NCI-H2029 (cell line): ENCODE results near the gene TPGS2.
"Not testable (repeated sequence)": the region's sequence is repeated elsewhere in the genome, so short reads cannot be mapped to it uniquely, and the experiment has no call there.

ENCODE experiments used
- DNase-seq: peaks from one replicate; lab custom pipeline; 2025; lab: John Stamatoyannopoulos, UW

TPGS2 gene, protein sequence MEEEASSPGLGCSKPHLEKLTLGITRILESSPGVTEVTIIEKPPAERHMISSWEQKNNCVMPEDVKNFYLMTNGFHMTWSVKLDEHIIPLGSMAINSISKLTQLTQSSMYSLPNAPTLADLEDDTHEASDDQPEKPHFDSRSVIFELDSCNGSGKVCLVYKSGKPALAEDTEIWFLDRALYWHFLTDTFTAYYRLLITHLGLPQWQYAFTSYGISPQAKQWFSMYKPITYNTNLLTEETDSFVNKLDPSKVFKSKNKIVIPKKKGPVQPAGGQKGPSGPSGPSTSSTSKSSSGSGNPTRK

DNA sequence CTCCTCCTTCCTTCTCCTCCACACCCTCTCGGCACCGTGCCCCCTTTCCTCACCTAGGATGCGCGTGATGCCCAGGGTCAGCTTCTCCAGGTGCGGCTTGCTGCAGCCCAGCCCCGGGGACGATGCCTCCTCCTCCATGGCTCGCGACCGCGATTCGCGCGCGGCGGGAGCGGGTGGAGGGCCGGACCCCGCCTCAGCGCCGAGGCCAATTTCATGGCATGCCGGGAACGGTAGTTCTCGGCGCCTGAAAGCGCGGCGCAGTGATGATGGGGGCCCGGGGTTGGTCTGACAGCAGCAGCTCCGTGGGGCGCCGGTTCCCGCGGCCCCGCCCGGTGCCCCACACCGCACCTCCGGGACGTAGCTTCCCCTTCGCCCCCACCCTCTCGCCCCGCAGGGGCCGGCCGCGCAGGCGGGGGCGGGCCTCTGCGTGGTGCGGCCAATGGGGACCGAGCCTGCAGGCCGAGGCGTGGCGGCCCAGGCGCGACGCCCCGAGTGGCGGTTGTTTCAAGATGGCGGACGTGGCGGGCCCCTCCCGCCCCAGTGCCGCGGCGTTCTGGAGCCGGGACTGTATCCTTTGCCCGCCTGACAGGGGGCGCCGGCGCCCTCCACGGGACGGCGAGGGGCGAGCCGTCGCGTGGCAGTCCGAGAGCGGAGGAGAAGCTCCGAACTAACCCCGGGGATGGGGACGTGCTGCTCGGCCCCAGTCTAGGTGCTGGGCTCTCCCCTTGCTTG, at the start of gene TPGS2, which contains the start of gene KIAA1328:
TPGS2 (minus strand) TSS at position 373 of the 732 bp plus-strand sequence; CDS start at position 138, 235 bp downstream.
KIAA1328 (plus strand) TSS at position 498 of the 732 bp plus-strand sequence; CDS start at position 510, 12 bp downstream.
- peak; percentile 56 for DNase-seq

DNA sequence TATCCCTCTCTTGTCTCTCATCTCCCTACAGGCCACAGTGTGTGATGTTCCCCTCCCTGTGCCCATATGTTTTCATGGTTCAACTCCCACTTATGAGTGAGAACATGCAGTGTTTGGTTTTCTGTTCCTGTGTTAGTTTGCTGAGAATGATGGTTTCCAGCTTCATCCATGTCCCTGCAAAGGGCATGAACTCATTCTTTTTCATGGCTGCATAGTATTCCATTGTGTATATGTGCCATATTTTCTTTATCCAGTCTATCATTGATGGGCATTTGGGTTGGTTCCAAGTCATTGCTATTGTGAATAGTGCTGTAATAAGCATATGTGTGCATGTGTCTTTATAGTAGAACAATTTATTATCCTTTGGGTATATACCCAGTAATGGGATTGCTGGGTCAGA, 45.0 kb upstream of the TPGS2 start:
- not testable (repeated sequence) for DNase-seq

DNA sequence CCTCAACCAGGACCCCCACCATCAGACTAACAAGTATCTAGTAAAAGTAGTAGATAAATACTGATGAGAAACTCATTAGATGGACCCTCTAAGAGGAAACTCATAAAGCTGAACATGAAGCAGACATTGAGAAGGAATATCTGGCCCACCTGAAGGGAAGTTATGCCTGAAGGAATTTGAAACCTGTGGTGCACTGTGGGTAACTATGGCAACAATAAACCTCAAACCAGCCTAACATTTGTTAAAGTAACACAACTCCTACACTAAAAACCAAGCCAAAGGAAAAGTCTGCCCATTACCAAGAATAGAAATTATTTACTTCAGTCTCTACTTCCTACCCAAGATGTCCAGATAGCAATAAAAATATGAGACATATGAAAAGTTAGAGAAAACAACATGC, 43.5 kb upstream of the TPGS2 start:
- DNase-seq: no peak

DNA sequence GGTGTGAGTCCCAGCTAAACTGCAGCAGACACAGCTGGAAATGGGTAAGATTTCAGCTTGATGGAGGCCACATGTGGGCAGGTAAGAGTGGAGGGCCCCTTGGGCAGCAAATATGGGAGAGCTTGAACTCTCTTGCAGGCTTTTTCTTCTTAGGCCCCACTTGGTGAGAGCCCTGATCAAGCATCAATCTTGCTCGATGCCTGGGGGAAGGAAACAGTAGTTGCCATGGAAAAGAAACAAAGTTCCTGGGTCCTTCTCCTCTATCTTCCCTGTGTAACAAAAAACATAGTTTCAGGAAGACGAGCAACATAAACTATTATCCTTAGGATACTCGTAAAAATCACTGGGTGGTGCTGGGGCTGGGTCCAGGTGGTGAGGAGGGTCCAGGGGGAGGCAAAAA, 43.0 kb upstream of the TPGS2 start:
- DNase-seq: no peak

DNA sequence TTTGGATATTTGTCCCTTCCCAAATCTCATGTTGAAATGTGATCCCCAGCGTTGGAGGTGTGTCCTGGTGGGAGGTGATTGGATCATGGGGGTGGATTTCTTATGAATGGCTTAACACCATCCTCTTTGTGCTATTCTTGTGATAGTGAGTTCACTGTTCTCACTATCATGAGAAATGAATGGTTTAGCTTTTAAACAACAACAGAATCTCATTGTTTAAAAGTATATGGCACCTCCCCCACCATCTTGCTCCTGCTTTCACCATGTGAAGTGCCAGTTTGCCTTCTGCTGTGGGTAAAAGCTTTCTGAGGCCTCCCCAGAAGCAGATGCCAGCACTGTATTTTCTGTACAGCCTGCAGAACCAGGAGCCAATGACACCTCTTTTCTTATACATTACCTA, 38.3 kb upstream of the TPGS2 start:
- DNase-seq: no peak

DNA sequence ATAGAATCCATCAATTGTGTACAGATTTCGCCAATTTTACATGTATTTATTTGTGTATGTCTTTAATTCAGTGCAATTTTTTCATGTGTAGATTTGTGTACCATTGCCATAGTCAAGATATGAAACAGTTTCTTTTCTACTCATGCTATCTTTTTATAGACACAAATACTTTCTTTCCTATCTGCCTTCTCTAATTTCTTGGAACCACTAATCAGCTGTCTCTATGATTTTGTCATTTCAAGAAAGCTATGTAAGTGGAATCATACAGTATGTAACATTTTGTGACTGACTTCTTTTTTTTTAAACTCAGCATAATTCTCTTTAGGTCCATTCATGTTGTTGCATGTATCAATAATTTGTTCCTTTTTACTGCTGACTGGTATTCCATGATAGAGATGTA, 33.4 kb upstream of the TPGS2 start:
- DNase-seq: no peak

DNA sequence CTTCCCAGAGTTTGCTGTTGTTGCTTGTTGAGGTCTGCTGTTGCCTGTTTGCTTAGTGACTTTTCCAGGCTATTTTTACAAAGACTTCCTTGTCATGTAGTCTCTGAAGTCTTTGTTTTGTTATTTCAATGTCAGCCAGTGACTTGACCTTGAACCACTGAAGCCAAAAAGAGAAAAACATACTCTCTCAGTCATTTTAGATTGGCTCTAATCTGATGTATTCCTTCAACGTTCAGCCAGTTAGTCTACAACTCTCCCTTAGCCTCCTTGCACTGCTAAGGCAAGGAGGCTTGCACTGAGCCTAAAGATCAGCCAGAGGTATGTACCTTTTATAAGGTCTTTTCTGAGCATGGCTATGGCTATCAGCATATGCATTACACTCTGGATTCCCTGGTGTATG, 28.0 kb upstream of the TPGS2 start:
- no peak for DNase-seq

DNA sequence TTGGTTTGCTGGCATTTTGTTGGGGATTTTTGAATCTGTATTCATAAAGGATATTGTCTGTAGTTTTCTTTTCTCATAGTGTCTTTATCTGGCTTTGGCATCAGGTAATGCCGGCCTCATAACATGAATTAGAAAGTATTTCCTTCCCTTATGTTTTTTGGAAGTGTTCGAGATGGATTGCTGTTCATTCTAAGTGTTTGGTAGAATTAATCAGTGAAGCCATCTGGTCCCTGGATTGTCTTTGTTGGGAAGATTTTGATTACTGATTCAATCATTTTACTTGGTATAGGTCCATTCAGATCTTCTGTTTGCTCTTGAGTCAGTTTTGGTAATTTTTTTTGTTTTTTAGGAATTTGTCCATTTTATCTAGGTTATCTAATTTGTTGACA, 22.4 kb upstream of the TPGS2 start:
- DNase-seq: no peak

DNA sequence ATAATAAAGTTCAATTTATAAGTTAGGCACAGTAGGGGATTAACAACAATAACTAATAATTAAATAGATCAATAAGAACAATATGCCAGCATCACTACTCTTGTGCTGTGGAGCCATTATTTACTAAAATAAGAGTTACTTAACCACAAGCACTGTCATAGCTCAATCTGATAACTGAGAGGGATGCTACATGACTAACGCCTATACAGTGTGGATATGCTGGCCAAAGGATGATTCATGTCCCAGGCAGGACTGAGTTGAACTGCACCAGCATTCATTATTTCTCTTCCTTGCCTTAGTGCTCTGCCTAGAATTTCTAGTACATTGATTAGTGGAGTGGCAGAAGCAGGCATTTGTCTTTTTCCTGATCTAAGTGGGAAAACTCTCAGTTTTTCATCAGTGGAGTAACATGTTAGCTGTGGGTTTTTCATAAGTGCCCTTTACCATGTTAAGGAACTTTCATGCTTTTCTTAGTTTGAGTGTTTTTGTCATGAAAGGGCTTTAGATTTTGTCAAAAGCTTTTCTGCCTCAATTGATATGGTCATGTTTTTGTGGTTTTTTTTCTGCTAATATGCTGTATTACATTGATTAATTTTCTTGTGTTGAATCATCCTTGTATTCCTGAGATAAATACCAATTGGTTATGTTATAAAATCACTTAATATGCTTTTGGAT, 21.9 kb upstream of the TPGS2 start:
- no peak for DNase-seq

DNA sequence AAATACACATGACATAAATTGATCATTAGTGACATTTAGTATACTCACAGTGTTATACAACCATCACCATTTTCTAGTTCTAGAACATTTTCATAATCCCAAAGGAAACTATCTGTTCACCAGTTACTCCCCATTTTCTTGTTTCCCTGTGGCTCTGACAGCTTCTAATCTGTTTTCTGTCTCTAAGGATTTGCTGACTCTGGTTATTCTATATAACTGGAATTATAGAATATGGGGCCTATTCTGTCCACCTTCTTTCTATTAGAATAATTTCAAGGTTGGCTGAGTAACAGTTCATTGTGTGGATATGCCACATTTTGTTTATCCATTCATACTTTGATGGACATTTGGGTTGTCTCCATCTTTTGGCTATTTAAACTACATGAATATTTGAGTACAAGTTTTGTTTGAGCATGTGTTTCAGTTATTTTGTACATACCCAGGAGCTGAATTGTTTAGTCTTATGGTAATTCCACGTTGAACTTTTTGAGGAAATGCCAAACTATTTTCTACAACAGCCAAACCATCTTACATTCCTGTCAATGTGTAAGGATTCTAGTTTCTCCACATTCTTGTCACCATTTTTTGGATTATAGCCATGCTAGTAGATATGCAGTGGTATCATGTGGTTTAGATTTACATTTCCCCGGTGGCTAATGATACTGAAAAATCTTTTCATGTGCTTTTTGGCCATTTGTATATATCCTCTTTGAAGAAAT, 20.6 kb upstream of the TPGS2 start:
- no peak for DNase-seq

DNA sequence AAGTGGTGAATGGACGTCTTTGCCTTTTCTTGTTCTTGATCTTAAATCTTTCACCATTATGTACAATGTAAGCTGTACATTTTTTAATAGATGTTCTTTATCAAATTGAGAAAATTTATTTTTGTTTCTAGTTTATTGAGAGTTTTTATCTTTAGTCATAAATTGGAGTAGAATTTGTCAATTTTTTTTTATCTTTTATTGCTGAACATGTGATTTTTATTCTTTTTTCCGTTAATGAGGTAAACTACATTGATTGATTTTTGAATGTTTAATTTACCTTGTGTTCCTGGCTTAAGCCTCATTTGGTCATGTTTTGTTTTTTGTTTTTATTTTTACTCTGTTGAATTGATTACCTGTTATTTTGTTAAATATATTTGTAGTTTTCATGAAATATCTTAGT, 19.8 kb upstream of the TPGS2 start:
- DNase-seq: no peak

DNA sequence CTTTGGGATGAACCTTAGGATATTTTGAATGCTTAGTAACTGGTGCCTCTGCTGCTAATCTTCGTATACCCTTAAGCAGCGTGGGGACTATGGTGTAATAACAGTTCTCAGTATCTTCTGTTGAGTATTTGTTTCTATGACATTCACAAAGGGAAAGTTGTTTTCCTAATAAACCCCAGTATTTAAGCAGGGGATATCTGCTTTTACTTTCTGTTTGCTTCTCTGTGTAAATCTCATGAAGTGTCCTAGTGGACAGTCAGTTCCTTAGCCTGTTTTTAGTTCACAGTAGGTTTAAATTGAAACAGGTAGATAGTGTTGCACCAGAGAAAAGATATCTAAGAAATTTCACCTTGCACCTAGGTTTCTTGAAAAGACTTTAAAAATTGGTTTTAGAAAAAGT, 15.0 kb upstream of the TPGS2 start:
- no peak for DNase-seq

DNA sequence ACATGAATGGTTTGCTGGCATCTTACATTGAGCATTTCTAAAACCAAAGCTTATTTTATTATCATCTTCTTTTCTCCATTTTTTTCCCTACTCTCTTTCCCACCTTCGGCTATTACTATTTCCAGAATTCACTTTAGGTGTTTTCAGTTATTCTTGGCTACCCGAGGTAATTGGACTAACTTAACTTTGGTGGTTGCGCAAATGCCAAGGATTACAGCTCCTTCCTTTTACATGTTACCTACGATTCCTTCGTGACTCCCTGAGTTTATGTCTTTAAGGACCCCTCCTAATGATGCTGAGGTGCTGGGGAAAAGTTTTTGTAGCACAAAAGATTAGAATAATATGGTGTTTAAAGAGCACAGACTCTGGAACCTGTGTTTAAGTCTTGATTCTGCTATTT, 14.4 kb upstream of the TPGS2 start:
- no peak for DNase-seq

DNA sequence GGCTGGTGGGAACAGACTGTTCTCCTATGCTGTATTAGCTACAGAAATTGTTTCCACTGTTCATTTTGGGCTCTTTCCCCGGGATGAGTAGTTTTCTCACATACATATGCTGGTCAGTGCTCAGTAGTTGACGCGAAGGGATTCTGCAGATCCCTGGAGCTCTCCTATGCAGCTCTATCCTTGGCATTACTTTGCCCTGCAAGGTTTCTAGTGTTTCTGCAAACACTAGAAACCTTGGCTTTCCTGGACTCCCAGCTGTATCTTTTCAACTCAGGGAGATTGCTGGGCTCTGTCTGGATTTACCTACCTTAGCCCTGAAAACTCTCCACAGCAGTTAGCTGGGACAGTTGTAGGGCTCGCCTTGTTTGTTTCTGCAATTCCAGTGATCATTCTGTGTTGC, 11.0 kb upstream of the TPGS2 start:
- no peak for DNase-seq

DNA sequence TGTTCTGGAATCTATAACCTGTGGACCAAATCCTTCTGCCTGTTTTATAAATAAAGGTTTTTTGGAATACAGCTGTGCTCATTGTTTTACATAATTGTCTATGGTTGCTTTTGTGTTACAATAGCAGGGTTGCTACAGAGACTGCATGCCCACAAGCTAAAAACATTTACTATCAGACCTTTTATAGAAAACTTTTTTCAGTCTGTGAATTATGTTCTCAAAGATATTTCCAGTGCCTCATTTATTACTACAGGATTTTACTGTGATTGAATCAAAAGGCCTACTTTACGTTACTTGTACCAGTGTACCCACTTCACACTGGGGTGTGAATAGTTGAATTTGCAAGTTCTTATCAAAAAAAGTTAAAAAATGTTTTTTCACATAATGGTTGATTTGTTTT, 7.1 kb upstream of the TPGS2 start:
- DNase-seq: no peak

DNA sequence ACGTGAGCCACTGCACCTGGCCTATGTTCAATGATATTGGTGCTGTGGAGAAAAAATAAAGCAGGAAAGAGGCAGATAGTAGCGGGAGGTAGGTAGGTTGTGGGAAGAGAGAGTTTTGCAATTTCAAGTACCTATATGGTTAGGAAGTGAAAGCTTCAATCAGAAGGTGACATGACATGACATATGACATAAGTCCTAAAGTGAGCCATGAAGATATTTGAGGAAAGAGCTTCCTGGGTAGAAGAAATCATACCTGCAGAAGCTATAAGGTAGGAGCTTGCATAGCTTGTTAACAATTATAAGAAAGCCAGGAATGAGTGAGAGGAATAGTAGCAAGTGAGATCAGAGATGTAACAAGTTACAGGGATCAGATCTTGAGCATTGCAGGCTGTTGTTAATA, 4.3 kb upstream of the TPGS2 start:
- DNase-seq: no peak

DNA sequence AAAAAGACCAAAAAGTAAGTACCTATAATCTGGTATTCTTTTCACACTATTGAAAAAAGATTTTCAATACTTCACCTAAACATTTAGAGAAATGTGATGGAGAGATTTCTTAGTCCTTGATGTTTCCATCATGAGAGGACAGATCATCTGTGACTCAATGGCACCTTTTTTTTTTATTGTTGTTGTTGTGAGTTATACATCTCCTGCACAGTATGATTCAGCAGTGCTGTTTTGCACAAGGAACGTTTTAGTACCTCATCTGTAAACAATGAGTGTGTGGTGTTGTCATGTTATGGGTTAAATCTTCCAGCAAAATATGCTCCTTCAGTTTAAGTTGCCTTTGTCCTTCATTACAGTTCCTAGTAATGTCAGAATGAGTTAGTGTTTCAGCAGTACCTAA, 2.3 kb upstream of the TPGS2 start:
- DNase-seq: no peak

DNA sequence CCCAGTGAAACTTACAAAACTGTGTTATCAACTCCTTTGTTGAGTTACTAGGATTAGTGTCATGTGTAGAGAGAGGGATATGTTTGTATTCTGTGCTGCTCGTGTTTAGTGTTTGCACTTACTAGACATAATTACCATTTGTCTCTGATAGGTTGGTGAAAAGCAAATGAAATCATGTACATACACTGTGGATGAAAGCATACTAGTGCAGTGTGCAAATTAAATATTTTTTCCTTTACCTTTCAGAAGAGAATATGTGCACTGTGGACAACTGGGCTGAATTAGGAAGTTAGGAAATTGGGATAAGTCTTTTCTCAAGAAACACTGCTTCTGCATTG, 1.3 kb upstream of the TPGS2 start:
- DNase-seq: no peak

DNA sequence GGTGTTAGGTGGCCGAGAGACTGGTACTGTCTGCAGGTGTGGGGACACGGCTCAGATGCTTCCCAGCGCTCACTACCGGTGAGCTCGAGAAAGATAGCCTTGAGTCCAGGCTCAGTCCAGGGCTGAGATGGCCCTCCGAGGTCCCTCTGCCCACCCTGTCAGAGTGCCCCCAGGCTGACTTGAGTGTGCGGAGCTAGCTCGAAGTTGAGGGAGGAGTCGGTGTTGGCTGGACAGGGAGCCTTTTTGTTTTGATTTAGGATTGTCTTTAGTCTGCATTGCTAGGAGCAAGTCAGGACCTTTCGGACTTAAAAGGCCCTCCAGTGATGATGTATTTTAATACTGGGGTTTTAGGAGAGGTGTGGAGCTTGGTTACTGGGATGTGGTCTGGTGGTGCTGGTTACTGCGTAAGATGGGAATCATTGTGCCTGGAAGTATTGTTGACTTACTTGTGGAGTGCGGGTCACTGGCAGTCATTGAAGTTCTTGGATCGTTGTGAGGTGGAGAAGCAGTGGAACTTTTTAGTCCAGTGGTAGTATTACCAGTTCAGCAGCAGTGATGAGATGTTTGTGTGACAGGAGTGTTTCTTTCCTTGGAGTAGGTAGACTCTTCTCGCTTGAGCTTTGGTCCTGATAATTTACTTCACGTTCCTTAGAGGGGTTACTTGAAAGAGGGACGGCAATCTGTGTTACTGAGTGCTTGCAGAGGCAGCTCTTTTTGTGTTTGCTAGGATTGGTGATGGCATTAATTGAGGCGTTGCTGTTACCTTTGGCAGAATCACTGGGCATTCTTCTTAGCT, 758 bp upstream of the TPGS2 start:
- no peak for DNase-seq

DNA sequence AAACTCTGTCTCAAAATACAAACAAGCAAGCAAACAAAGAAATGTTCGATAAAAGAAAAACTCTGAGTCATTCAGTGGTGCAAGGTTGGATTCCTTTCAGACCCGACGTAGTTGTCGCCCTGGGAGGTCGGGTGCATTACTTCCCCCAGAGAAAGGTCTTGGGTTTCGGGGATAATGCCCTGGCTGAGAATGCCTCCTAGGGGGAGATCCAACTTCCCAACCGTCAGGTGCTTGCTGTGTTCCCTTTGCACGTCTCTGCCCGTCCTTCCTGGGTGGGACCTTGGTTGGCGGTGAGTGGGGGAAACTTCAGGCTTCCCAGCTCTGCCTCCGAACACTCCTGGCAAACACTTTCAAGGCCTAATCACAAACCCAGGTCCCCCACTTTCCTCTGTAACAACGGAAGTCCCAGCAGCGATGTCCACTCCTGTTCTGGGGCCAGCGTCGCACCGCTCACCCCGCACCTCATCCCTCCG, 609 bp downstream of the TPGS2 start:
- DNase-seq: no peak

DNA sequence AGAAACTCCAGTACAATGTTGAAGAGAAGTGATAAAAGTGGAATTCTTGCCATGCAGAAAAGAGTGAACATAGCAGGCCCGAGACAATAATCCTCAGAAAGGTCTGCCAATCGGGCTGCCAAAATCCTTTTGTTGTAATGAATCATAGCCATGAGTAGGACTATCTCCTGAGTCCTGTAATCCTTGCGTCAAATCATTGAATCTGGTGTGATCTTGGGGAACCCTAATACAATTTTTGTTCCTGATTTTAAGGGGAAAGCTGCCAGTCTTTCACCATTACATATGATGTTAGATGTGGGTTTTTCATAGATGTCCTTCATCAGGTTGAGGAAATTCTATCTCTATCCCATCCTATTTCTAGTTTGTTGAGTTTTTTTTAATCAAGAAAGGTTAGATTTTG, 2.2 kb downstream of the TPGS2 start:
- no peak for DNase-seq

DNA sequence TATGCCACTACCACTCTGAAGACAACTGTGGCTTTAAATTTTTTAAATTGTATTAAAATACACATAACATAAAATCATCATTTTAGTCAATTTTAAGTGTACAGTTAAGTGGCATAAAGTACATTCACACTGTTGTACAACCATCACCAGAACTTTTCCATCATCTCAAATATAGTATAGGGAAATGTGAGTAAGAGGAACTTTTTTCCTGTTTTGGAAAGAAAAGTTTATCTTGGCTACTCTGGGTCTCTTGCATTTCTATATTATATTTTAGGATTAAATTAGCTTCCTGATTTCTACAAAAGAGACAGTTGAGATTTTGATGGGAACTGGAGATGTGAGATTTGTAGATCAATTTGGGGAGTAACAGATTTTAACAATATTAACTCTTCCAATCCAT, 3.3 kb downstream of the TPGS2 start:
- DNase-seq: no peak
